Neural cell (in vitro differentiated cells): ENCODE data around the gene GPR3. TPM values are rescaled to one million over a fixed set of nuclear protein-coding genes. Genes with fewer than 3 reads are reported as not detected.

Source experiments
- H2AFZ ChIP-seq: fragments of 200-600, 300-800 bp; sonication (generic), shearing (Covaris generic); 2 replicates; pipeline ENCODE4 v1.6.0; 2014; ENCODE audit warnings: low read depth, mild to moderate bottlenecking, antibody characterized with exemption, low read length, moderate library complexity
- H3F3A ChIP-seq: fragments of 200-600 bp; shearing (Covaris generic); 2 replicates; pipeline ENCODE4 v1.6.1; 2016; ENCODE audit warnings: mild to moderate bottlenecking, moderate library complexity, mixed read lengths, antibody characterized with exemption, low read length; ENCODE audit not compliant: insufficient read depth, poor library complexity, severe bottlenecking
- H3K27ac ChIP-seq: fragments of 200-600, 300-800 bp; sonication (generic), shearing (Covaris generic); 2 replicates; pipeline ENCODE4 v1.5.1; 2014; ENCODE audit warnings: mild to moderate bottlenecking, low read length, moderate library complexity
- H3K27me3 ChIP-seq: fragments of 300-800, 200-600 bp; sonication (generic), shearing (Covaris generic); 2 replicates; pipeline ENCODE4 v1.6.0; 2014; ENCODE audit warnings: mild to moderate bottlenecking, low read depth, low read length, moderate library complexity; ENCODE audit not compliant: insufficient read depth
- H3K36me3 ChIP-seq: fragments of 300-800, 200-600 bp; sonication (generic), shearing (Covaris generic); 2 replicates; pipeline ENCODE4 v1.5.1; 2014; ENCODE audit warnings: mild to moderate bottlenecking, antibody characterized with exemption, low read length, moderate library complexity; ENCODE audit not compliant: insufficient read depth
- H3K4me2 ChIP-seq: fragments of 300-800, 200-600 bp; sonication (generic), shearing (Covaris generic); 2 replicates; pipeline ENCODE4 v1.6.0; 2014; ENCODE audit warnings: mild to moderate bottlenecking, low read length
- H3K4me3 ChIP-seq: fragments of 300-800, 200-600 bp; sonication (generic), shearing (Covaris generic); 2 replicates; pipeline ENCODE4 v1.5.1; 2014; ENCODE audit warnings: mild to moderate bottlenecking, low read length, moderate library complexity
- H3K79me2 ChIP-seq: fragments of 200-600 bp; shearing (Covaris generic); replicated peaks from 2 replicates; pipeline ENCODE4 v1.6.0; 2014; ENCODE audit warnings: mild to moderate bottlenecking, low read length, moderate library complexity; ENCODE audit not compliant: insufficient read depth
- H3K9ac ChIP-seq: fragments of 300-800, 200-600 bp; sonication (generic), shearing (Covaris generic); 2 replicates; pipeline ENCODE4 v1.6.1; 2016; ENCODE audit warnings: mild to moderate bottlenecking, low read length, mixed read lengths
- H3K9me2 ChIP-seq: fragments of 200-600 bp; shearing (Covaris generic); 2 replicates; pipeline ENCODE4 v1.6.1; 2016; ENCODE audit warnings: mild to moderate bottlenecking, low read length, mixed read lengths; ENCODE audit not compliant: insufficient read depth
- H3K9me3 ChIP-seq: fragments of 200-600, 300-800 bp; sonication (generic), shearing (Covaris generic); 2 replicates; pipeline ENCODE4 v1.6.1; 2016; ENCODE audit warnings: mild to moderate bottlenecking, mixed run types, low read length, moderate library complexity, mixed read lengths
- H4K20me1 ChIP-seq: fragments of 200-600 bp; shearing (Covaris generic); 2 replicates; pipeline ENCODE4 v1.6.1; 2016; ENCODE audit warnings: mild to moderate bottlenecking, mixed run types; ENCODE audit not compliant: insufficient read depth
- CTCF ChIP-seq: fragments of 450-650 bp; IDR thresholded peaks from 2 replicates; pipeline ENCODE4 v1.5.1; 2014; ENCODE audit warnings: antibody characterized with exemption, mild to moderate bottlenecking, moderate library complexity; ENCODE audit not compliant: poor library complexity, severe bottlenecking
- EP300 ChIP-seq: fragments of 450-650 bp; conservative IDR thresholded peaks from 2 replicates; pipeline ENCODE4 v1.6.1; 2014; ENCODE audit warnings: antibody characterized with exemption, mild to moderate bottlenecking, moderate library complexity; ENCODE audit not compliant: poor library complexity, severe bottlenecking
- EZH2 ChIP-seq: fragments of 200-600, 300-800 bp; shearing (Covaris generic), sonication (generic); IDR thresholded peaks from 2 replicates; pipeline ENCODE4 v1.6.1; 2014; ENCODE audit warnings: antibody characterized with exemption, low read length, borderline replicate concordance, mild to moderate bottlenecking; ENCODE audit not compliant: insufficient read depth, poor library complexity, severe bottlenecking
- MXI1 ChIP-seq: fragments of 450-650 bp; conservative IDR thresholded peaks from 2 replicates; pipeline ENCODE4 v1.6.1; 2014; ENCODE audit warnings: antibody characterized with exemption, mild to moderate bottlenecking; ENCODE audit not compliant: poor library complexity, severe bottlenecking
- POLR2AphosphoS5 ChIP-seq: IDR thresholded peaks from 2 replicates; pipeline ENCODE4 v1.6.1; 2012
- RAD21 ChIP-seq: fragments of 450-650 bp; conservative IDR thresholded peaks from 2 replicates; pipeline ENCODE4 v1.6.1; 2014; ENCODE audit warnings: antibody characterized with exemption, mild to moderate bottlenecking, moderate library complexity
- REST ChIP-seq: IDR thresholded peaks from 2 replicates; pipeline ENCODE4 v1.6.1; 2012; ENCODE audit warnings: borderline replicate concordance
- SMC3 ChIP-seq: fragments of 450-650 bp; conservative IDR thresholded peaks from 2 replicates; pipeline ENCODE4 v1.6.1; 2014; ENCODE audit warnings: antibody characterized with exemption, mild to moderate bottlenecking, moderate library complexity; ENCODE audit not compliant: poor library complexity
- TAF1 ChIP-seq: IDR thresholded peaks from 2 replicates; pipeline ENCODE4 v1.6.1; 2012; ENCODE audit warnings: low read depth
- polyA plus RNA-seq: library from polyadenylated mRNA; depleted of rRNA; stranded (reverse); fragments of >200 nt; gene quantifications from 2 replicates; pipeline ENCODE4 v1.2.3, GENCODE V29; 2014

The GPR3 gene
- polyA plus RNA-seq, 1 donor from 2014 or later, result 0.54 TPM

- TF ChIP-seq MXI1 (no peak), RAD21 (no peak), EP300 (no peak), POLR2AphosphoS5 (no peak), EZH2 (no peak), REST (no peak), CTCF (no peak), TAF1 (no peak), SMC3 (no peak)
- Histone ChIP-seq H3K4me3 (no peak overlapping the region), H3K79me2 (no peaks in the 10 kb centered on the region), H3K9ac (no peak overlapping the region), H2AFZ (no peak overlapping the region), H3K27me3 (peaks cover 31% of the 10 kb centered on the region), H3K4me2 (no peak overlapping the region), H4K20me1 (no peaks in the 10 kb centered on the region), H3F3A (no peaks in the 10 kb centered on the region), H3K9me2 (no peaks in the 10 kb centered on the region), H3K9me3 (no peaks in the 10 kb centered on the region), H3K36me3 (no peaks in the 10 kb centered on the region), H3K27ac (no peak overlapping the region)
Measured at GRCh38 chr1:27350663-27351540, 41.5 kb upstream of the GPR3 start.

- H3K36me3 ChIP-seq, result no peaks in the 10 kb centered on the region
- H4K20me1 ChIP-seq, result no peaks in the 10 kb centered on the region
- no peak overlapping the region for H3K9ac ChIP-seq
- H2AFZ ChIP-seq, result no peak overlapping the region
- H3K27ac ChIP-seq, result no peak overlapping the region
- no peak overlapping the region for H3K4me3 ChIP-seq
- no peaks in the 10 kb centered on the region for H3F3A ChIP-seq
- no peaks in the 10 kb centered on the region for H3K9me2 ChIP-seq
- no peak for TF ChIP-seq EZH2
- peaks cover 31% of the 10 kb centered on the region for H3K27me3 ChIP-seq
- no peaks in the 10 kb centered on the region for H3K79me2 ChIP-seq
- no peaks in the 10 kb centered on the region for H3K9me3 ChIP-seq
- H3K4me2 ChIP-seq, result no peak overlapping the region
Measured at GRCh38 chr1:27351541-27352107, 40.8 kb upstream of the GPR3 start.
